ENCODE measurements around the gene PSMD9.
"Not testable (repeated sequence)": the region's sequence is repeated elsewhere in the genome, so short reads cannot be mapped to it uniquely, and the experiment has no call there.

The PSMD9 gene

GRCh38 chr12:121858662-121859572 is 29.7 kb upstream of the PSMD9 start, which contains the start of gene HPD:
Gene HPD (minus strand): TSS chr12:121858859. CDS start chr12:121858823, 36 bp downstream.
- DNase-seq: no peak
- H3K9me3 ChIP-seq (replicated peaks; ENCODE audit: insufficient read depth, low read length): no peaks in the 10 kb centered on the region
- no peaks in the 10 kb centered on the region for H3K4me1 ChIP-seq (ENCODE audit: low read length)
- H3F3A ChIP-seq (ENCODE audit: insufficient read depth, low read length): no peaks in the 10 kb centered on the region
- no peaks in the 10 kb centered on the region for H3K79me2 ChIP-seq (ENCODE audit: low read length)
- H3K27me3 ChIP-seq (replicated peaks; ENCODE audit: insufficient read depth, low read length): no peaks in the 10 kb centered on the region
- no peak within 1 kb of the TSS for H2AFZ ChIP-seq (ENCODE audit: low read length)
- H3K36me3 ChIP-seq (replicated peaks; ENCODE audit: insufficient read depth, low read length): no peaks in the 10 kb centered on the region
- no peak for TF ChIP-seq EZH2phosphoT487 (IDR thresholded peaks at IDR 0.05; ENCODE audit: low read length)
- no peaks in the 10 kb centered on the region for H4K20me1 ChIP-seq (ENCODE audit: insufficient read depth, low read length)
- H3K4me2 ChIP-seq (ENCODE audit: low read depth, low read length): no peak within 1 kb of the TSS
- no peak within 1 kb of the TSS for H3K27ac ChIP-seq (ENCODE audit: low read length)
- H3K9me2 ChIP-seq (replicated peaks; ENCODE audit: insufficient read depth, low read length): no peaks in the 10 kb centered on the region
- H3K4me3 ChIP-seq (ENCODE audit: low read length): no peak within 1 kb of the TSS
- no peak within 1 kb of the TSS for H3K9ac ChIP-seq (ENCODE audit: low read length)

- no peaks in the 10 kb centered on the region for H4K20me1 ChIP-seq (ENCODE audit: insufficient read depth, low read length)
- no peak for DNase-seq
- no peaks in the 10 kb centered on the region for H3K36me3 ChIP-seq (replicated peaks; ENCODE audit: insufficient read depth, low read length)
- no peaks in the 10 kb centered on the region for H3K4me1 ChIP-seq (ENCODE audit: low read length)
- H3K9me3 ChIP-seq (replicated peaks; ENCODE audit: insufficient read depth, low read length): no peaks in the 10 kb centered on the region
- H3K4me2 ChIP-seq (ENCODE audit: low read depth, low read length): no peak overlapping the region
- TF ChIP-seq CTCF (IDR thresholded peaks at IDR 0.05; ENCODE audit: low read length) (no peak), EZH2 (optimal IDR thresholded peaks at IDR 0.05; ENCODE audit: low read depth, low read length) (no peak), EZH2phosphoT487 (IDR thresholded peaks at IDR 0.05; ENCODE audit: low read length) (no peak)
- H3K79me2 ChIP-seq (ENCODE audit: low read length): no peaks in the 10 kb centered on the region
- no peak overlapping the region for H3K9ac ChIP-seq (ENCODE audit: low read length)
- H2AFZ ChIP-seq (ENCODE audit: low read length): no peak overlapping the region
- no peak overlapping the region for H3K4me3 ChIP-seq (ENCODE audit: low read length)
- no peaks in the 10 kb centered on the region for H3K27me3 ChIP-seq (replicated peaks; ENCODE audit: insufficient read depth, low read length)
- no peak overlapping the region for H3K27ac ChIP-seq (ENCODE audit: low read length)
- no peaks in the 10 kb centered on the region for H3F3A ChIP-seq (ENCODE audit: insufficient read depth, low read length)
- H3K9me2 ChIP-seq (replicated peaks; ENCODE audit: insufficient read depth, low read length): no peaks in the 10 kb centered on the region
Observed at GRCh38 chr12:121860257-121860656, 28.3 kb upstream of the PSMD9 start.

- H3K9me3 ChIP-seq (replicated peaks; ENCODE audit: insufficient read depth, low read length); H2AFZ ChIP-seq (ENCODE audit: low read length); H4K20me1 ChIP-seq (ENCODE audit: insufficient read depth, low read length); H3K4me1 ChIP-seq (ENCODE audit: low read length); H3K4me2 ChIP-seq (ENCODE audit: low read depth, low read length); DNase-seq; H3K4me3 ChIP-seq (ENCODE audit: low read length); H3K79me2 ChIP-seq (ENCODE audit: low read length); H3F3A ChIP-seq (ENCODE audit: insufficient read depth, low read length); H3K9me2 ChIP-seq (replicated peaks; ENCODE audit: insufficient read depth, low read length); H3K36me3 ChIP-seq (replicated peaks; ENCODE audit: insufficient read depth, low read length); H3K27ac ChIP-seq (ENCODE audit: low read length); H3K27me3 ChIP-seq (replicated peaks; ENCODE audit: insufficient read depth, low read length); H3K9ac ChIP-seq (ENCODE audit: low read length): not testable (repeated sequence)
Observed at GRCh38 chr12:121860699-121861098, 27.9 kb upstream of the PSMD9 start.

- no peaks in the 10 kb centered on the region for H3F3A ChIP-seq (ENCODE audit: insufficient read depth, low read length)
- H3K27me3 ChIP-seq (replicated peaks; ENCODE audit: insufficient read depth, low read length): no peaks in the 10 kb centered on the region
- no peaks in the 10 kb centered on the region for H3K79me2 ChIP-seq (ENCODE audit: low read length)
- TF ChIP-seq CTCF (IDR thresholded peaks at IDR 0.05; ENCODE audit: low read length) (no peak), EZH2 (optimal IDR thresholded peaks at IDR 0.05; ENCODE audit: low read depth, low read length) (no peak), EZH2phosphoT487 (IDR thresholded peaks at IDR 0.05; ENCODE audit: low read length) (no peak)
- H3K9me2 ChIP-seq (replicated peaks; ENCODE audit: insufficient read depth, low read length): no peaks in the 10 kb centered on the region
- no peak overlapping the region for H2AFZ ChIP-seq (ENCODE audit: low read length)
- H3K4me3 ChIP-seq (ENCODE audit: low read length): no peak overlapping the region
- H3K36me3 ChIP-seq (replicated peaks; ENCODE audit: insufficient read depth, low read length): no peaks in the 10 kb centered on the region
- H4K20me1 ChIP-seq (ENCODE audit: insufficient read depth, low read length): no peaks in the 10 kb centered on the region
- no peaks in the 10 kb centered on the region for H3K4me1 ChIP-seq (ENCODE audit: low read length)
- H3K4me2 ChIP-seq (ENCODE audit: low read depth, low read length): 0 out of 2 replicates have a peak overlapping the region, but pooled peaks have one; percentile 18
- H3K9me3 ChIP-seq (replicated peaks; ENCODE audit: insufficient read depth, low read length): no peaks in the 10 kb centered on the region
- H3K27ac ChIP-seq (ENCODE audit: low read length): no peak overlapping the region
- no peak overlapping the region for H3K9ac ChIP-seq (ENCODE audit: low read length)
- DNase-seq: peak; percentile 6
Observed at GRCh38 chr12:121861636-121862254, 26.8 kb upstream of the PSMD9 start.
